HG03439 (cell line): ENCODE data around the gene EPS8.
"Not testable (repeated sequence)": the region's sequence is repeated elsewhere in the genome, so short reads cannot be mapped to it uniquely, and the experiment has no call there.

Experiments
- ATAC-seq: cut with Tn5 transposase; IDR thresholded peaks from one replicate; pipeline ENCODE4 v1.9.1; 2021; ENCODE audit warnings: mild to moderate bottlenecking, moderate library complexity; ENCODE audit not compliant: unreplicated experiment

Gene EPS8

DNA sequence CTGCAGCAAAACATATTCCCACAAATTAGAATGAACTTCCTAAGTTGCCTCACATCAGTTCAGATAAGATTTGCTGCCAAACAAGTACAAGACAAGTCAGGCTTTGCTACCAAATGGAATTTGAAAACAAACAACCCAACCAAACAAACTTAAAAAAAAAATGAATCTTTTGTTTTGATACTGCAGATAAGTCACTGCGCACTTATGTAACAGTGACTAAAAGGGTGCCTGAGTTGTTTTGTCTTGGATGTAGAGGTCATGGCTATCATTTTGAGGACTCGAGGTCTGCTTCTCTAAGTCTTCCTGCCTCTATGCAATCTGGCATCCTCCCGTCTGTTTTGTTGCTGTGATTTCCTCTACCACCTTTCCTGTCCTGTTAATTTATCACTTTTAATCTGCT is 11.1 kb upstream of the EPS8 start:
- ATAC-seq, result no peak

DNA sequence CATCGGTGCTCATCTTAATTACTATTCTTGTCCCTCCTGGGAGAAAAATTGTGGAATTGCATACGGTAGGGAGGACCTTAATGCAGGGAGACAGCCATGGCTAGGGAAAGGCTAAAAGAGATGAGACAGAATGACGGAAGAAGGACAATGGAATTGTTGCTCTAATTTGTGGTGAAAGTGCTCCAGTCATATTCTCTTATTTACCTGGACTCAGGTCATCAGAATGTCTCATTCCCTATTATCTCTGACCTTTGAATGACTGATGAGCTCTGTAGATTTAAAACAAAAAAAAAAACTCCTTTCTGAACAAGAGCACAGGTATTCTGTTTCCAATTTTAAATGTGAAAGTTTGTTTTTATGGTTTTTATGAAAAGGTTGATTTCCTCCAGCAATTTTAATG is 8.6 kb upstream of the EPS8 start:
- no peak for ATAC-seq

DNA sequence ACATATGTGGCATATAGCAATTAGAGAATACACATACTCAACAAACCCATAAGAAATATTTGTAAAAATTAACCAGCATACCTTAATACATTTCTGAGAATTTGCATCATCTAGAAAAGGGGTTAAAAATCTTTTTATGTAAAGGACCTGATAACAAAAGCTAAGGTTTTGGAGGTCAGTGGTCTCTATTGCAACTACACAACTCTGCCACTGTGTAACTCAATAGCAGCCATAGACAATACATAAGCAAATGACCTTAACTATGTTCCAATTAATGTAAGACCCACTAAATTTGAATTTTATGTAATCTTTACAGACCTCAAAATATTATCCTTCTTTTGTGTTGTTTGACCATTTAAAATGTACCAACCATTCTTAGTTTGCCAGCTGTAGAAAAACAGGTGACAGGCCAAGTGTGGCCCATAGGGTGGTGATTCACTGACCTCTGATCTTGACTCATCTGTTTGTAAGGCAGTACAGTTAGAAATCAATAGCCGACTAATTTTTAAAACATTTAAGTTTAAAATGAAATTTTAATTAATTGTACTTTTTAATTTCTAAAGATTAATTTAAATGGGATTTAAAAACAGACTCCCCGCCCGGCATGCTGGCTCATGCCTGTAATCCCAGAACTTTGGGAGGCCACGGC is 7.4 kb upstream of the EPS8 start:
- ATAC-seq, result no peak

DNA sequence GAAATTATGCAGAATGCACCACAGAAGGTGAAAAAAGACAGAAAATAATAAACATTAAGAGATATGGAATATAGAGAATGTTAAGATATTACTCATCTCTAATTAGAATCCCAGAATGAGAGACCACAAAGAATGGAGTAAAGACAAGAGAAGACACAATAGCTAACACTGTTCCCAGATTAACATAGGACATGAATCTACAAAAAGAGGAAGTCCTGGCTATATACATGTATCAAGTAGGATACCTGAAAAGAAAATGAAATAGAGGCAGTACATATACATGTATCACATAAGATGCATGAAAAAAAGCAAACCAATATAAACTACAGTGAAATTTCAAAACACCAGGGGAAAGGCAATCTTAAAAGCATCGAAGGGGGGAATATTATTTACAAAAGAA is 5.6 kb upstream of the EPS8 start:
- ATAC-seq, result no peak

DNA sequence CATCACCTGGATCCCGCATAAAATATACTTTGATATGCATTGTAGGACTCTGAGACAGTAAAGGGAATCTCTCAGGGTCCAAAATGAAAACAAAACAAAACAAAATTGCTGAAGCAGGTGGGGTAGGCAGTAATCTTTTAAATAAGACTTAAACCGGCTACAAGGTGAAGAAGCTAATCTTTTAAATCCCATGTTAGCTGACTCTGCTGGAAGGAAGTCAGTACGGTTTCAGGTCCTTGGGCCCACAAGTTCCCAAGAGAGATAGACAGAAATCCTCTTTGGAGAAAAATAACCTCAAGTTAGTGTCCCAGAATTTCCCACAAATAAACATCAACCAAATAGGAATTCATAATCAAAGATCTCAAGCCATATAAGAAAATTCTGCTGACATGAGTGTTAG is 5.0 kb upstream of the EPS8 start:
- ATAC-seq, result no peak

DNA sequence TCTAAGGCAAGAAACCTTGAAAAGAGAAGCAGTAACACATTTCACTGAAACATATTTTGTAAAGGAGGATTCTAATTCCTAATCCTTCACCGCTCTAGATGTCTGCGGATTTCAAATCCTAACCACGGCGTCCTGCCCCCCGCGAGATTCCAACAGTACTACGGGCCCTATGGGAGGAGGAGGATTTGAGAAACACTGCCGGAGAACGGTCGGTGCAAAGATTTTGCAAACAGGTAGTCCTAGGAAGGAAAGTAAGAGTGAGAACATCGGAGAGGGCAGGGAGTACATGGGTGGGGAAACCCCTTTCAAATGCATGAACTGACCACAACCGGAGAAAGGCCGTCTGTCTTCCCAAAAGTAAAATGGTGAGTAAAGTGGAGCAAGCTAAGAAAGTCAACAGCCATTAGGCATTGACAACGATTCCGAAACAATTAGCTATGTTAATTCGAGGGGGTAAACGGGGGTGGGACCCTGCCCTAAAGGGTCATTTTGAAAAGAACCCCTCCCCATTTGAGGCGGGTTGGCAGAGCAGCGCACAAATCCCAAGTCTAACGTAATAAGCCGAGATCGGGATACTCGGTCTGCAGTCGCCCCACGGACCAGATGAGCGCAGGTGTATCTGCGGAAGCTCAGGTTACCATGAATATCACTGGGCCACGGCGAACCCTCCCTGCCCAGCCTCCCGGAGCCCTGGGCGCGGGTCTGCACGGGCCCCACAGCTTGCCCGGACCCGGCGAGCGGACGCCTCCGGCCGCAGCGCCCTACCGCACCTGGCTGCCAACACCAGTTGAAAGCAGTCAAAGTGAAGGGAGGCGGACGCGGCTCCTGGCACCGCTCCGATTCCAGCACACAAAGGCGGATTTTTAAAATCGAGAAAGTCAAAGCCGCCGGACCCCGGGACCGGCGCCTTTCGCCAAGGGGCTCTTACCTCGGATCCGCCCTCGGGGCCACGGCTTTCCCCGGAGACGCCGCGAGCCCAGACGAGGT is 662 bp downstream of the EPS8 start:
- peak; percentile 46 for ATAC-seq

DNA sequence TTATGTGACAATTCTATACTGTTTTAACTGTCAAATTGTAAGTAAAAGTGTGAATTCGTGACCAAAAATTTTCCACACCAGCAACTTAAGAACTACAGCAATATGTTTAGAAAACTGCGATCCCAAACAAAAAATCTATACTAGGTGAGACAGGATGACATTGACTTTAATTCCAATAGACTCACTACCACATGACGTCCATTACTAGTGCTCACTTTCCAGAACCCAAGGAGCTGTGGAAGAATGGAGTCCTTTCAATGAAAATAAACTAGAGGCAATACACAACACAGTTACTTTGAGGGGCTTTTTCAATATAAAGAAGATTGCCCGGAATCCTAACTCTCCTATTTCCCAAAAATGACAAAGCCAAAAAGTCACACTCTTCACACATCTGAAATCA is 1.4 kb downstream of the EPS8 start:
- ATAC-seq, result no peak

DNA sequence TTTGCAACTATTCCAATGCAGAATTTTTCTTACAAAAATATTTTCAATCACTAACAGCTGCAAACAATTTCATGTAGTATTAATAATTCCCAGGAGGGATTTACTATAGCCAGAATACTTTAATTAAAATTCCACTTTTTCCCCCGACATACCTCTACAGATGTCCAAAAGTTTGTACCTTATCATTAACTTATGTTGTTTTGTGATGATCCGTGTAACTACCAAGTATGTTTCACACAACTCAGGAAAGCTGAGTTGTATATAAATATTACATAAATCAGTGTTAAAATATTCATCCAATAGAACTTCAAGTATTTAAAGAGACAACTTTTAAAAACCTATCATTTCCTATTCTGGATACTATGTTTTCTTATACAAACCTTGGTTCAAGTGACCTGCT is 2.4 kb downstream of the EPS8 start:
- no peak for ATAC-seq

DNA sequence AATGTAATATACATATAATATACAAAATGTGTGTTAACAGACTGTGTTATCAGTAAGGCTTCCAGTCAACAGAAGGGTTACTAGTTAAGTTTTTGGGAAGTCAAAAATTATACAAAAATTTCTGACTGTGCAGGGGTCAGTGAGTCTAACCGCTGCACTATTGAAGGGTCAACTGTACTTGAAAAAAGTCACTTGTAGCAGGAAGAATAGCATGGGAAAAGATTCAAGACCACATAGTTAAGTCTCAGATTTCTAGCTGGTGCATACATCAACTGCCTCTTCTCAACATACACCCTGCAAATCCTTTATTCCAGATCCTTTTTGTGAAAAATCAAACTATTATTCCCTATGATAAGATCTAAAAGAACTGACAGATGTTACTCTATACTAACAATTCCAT is 5.9 kb downstream of the EPS8 start:
- no peak for ATAC-seq

DNA sequence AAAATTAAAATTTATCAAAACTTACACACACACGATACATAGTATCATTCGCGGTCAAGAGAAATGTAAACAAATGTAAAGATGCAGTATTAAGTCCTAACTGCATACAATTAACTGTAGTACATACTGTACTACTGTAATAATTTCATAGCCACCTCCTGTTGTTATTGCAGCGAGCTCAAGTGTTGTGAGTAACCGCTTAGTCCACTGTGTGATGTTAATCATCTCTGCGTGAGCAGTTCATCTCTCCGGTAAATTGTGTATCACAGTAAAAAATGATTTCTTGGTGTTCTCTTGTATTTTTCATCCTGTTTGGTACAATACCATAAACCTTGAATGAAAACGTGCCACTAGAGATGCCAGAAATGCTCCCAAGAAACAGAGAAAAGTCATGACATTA is 6.5 kb downstream of the EPS8 start:
- ATAC-seq, result no peak

DNA sequence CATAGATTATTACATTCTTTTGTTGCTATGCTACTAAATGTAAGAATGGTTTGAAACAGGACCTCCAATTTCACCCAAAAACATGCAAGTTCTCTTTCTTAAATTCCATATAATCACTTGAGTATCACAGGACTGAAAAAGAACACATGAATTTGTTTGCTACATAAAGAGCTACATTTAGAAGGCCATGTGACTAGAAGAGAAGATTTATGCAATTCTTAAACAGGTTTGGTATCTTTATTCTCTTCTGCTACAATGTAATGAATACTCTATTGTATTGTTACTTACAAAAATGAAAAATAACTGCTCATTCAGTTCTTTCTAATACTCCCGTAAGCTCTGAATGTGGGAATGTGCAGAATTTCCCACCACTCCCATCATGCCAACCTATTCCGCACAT is 9.3 kb downstream of the EPS8 start:
- no peak for ATAC-seq

DNA sequence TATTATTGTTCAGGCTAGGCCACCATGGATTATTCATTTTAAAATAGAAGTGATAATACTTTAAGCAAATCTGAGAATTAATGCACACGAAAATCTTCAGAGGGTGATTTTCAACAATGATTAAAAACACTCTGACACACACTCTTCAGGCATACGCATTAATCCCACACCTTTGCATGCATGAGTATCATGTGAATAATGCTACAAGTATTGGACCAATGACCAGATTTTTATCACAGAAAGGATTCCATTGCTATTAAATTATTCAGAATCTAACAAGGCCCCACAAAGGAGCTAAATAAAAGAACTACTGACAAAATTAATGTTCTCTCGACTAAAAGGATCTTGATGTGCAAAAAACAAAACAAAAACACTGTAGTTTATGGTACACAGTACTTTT is 11.1 kb downstream of the EPS8 start:
- ATAC-seq, result no peak

DNA sequence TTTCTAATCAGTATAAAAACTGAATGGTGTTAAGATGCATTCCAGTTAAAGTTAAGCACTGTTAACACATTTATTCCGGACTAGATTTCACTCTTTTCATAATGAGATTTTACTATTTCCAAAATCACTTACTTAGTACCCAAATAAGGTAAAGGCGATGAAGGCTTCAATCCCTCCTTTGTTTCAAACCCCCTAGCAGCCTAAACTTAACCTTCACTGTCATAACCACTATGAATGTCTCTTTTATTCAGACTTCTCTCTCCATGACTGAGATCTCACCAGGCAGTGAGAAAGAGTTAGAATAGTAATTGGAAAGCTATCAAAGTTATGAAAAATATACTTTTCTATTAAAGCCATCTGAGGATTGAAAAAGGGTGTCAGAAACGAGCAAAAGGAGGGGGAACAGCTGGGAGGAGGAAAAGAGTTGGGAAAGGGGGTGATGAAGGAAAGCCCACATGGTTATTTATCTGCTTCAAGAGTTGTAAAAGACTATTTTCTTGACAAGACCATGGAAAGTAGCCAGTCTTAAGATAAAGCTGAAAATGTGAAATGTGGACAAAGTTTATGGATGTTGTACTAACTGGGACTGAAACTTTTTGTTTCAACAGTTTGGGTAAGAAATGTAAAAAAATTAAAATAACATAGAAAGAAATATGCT is 11.7 kb downstream of the EPS8 start:
- no peak for ATAC-seq

DNA sequence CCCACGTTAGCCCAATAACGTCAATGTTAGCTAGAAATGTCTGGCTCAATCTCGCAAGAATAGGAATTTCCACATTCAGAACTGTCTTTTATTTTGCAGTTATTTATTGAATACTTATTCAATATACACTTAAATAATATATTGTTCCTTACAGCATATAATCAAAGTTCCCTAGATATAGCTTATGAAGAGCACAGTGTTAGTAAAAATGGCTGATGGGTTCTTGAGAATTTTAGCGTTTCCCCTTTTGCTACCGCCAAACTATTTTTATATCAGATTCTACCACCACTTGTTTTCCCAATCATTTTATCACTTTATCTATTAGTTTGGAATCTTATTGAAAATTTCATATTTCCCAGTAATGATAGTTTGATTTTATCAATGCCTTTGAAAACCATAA is 12.7 kb downstream of the EPS8 start:
- ATAC-seq, result no peak

DNA sequence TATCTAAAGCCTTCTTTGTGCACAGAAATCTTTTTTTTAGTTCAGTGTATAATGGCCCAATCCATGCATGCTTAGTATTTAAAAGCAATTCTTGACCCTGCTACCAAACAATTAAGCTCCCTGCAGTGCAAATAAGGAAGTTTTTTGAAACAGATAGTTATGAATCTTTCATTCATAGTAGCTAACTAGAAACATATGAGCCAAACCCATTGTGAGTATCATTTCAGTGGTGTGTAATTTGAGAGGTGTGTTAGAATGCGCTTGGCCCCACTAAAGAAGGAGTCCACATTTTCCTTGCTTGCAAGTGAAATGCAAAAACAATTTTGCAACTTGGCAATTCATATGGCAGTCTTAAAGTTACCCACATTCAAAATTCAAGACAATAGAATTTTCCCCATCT is 14.4 kb downstream of the EPS8 start:
- no peak for ATAC-seq

DNA sequence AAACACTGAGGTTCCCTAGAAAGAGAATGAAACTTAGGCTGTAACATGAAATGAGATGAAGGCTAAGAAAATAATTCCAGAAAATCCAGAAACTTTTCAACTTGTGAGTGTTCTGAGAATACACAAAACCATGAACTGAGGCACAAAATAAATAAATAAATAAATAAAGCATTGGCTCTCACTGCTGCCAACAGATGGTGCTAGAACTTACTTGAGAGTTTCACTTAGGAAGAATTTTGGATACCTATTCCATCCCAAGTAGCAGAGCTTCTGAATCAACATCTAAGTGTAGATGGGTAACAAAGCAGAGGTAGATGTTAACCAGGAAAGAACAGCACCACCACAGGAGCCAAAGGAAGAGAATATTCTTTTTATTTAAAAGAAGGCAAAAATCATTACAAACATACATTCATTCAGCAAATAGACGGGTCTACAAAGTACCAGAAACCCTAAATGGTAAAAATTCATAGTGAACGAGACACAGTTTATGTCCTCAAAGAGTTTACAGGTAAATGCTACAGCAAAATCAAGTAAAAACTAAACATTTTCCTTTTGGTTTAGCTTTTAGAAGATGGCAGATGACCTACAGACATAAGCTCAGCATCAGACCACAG is 16.7 kb downstream of the EPS8 start:
- no peak for ATAC-seq

DNA sequence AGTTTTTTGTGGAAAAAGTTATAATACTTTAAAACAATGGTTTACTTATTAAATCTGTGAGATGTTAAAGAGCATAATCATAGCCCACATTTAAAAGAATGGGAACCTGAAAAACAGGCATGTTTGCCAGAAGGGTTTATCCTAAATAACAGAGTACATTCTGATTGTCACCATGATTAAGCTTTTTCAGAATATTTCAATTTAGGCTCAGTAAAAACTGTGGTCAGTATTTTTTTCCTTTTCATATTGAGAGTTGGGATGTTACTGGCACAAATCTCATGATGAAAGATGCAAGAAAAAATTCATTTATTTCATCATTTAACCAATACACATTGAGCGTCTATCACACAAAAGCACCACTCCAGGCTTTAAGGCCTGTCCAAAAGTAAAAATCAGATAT is 18.6 kb downstream of the EPS8 start:
- ATAC-seq, result no peak

DNA sequence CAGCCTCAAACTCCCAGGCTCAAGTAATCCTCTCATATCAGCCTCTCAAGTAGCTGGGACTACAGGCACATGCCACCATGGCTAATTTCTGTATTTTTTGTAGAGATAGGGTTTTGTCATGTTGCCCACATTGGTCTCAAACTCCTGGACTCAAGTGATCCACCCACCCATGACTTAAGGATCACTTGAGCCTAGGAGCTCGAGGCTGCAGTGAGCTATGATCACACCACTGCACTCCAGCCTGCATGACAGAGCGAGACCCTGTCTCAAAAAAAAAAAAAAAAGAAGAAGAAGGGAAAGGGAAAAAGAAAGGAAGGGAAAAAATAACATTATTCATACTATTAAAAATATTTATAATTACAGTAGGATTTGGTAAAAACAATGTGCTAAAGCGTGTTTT is 19.2 kb downstream of the EPS8 start:
- ATAC-seq, result no peak

DNA sequence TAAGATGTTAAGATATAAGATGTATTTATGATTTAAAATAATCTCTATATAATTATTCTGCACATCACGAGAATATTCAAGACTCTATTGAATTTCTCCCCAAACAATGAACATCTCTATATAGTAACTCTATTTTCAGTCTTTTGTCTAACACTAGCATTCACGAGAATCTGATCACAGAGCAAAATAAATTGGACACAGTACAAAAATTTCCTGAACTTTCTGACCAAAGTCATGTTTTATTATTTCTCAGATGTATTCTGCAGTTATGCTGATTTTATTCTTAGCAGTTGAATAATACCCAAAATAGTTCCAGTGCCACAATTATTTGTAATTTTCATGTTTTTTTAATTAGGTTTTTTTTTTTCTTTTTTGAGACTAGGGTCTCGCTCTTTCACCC is 19.6 kb downstream of the EPS8 start:
- no peak for ATAC-seq

DNA sequence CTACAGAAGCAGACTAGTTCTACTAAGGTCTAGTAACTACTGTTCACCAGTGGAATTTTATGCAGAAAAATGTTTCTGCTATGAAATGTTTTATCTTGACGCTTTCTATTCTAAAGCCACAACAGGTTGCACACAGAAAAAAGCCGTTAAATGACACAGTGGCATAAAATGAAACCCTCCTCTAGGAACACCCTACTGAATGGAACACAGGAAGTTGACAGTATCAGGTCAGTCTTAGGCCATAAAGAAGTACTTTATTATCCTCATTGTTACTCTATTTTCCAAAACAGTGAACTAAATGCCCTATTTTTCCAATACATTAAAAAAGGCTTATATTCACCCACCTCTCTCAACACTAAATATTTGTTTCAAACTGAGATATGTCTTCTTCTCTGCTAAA is 21.9 kb downstream of the EPS8 start:
- ATAC-seq, result no peak

DNA sequence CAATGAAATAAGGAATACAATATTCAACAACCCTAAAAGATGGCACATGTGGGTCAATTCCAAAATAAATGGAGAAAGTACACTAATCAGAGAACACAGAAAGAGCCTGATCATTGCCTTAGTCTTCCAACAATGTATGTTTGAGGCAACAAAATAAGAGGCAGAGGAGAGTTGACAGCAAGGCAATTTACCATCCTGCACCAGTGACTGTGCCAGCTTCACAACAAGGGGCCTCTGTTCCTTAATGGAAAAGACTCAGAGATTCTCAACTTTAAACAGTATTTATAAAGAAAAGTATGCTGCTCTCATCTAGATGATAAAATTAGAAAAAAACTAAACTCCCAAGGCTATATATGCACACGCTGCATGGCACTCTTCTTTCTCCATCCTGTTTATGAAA is 25.9 kb downstream of the EPS8 start:
- no peak for ATAC-seq

DNA sequence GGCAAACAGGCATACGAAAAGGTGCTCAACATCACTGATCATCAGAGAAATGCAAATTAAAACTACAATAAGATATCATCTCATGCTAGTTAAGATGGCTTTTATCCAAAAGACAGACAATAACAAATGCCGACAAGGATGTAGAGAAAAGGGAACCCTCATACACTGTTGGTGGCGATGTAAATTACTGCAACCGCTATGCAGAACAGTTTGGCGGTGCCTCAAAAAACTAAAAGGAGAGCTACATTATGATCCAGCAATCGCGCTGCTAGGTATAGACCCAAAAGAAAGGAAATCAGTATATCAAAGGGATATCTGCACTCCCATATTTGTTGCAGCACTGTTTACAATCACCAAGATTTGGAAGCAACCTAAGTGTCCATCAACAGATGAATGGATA is 27.0 kb downstream of the EPS8 start:
- not testable (repeated sequence) for ATAC-seq
